Thymus (tissue), 11 donors: ENCODE measurements around the gene ABLIM2. TPM values are rescaled to one million over a fixed set of nuclear protein-coding genes. Genes with fewer than 3 reads are reported as not detected.

Experiments
- DNase-seq, 9 donors: peaks; one replicate each; pipeline ENCODE4 v3.0.0-alpha.2; 2013; ENCODE audit warnings: low spot score in 9 of 9, low read depth in 6 of 9, missing footprints in 1 of 9
- H3K27ac ChIP-seq, 2 donors: one replicate each; pipeline ENCODE4 v1.5.1; 2013; ENCODE audit warnings: control low read depth in 1 of 2, low read depth in 1 of 2, low read length in 1 of 2, mild to moderate bottlenecking in 1 of 2, moderate library complexity in 1 of 2
- H3K27me3 ChIP-seq, 2 donors: one replicate each; pipeline ENCODE4 v1.5.1; 2013; ENCODE audit warnings: low read length in 1 of 2; ENCODE audit not compliant: control insufficient read depth in 2 of 2, insufficient read depth in 1 of 2
- H3K36me3 ChIP-seq, 2 donors: one replicate each; pipeline ENCODE4 v1.5.1; 2013; ENCODE audit warnings: low read length in 1 of 2, mild to moderate bottlenecking in 1 of 2, moderate library complexity in 1 of 2; ENCODE audit not compliant: control insufficient read depth in 2 of 2, insufficient read depth in 2 of 2
- H3K4me1 ChIP-seq, 2 donors: one replicate each; pipeline ENCODE4 v1.5.1; 2013; ENCODE audit warnings: low read length in 2 of 2; ENCODE audit not compliant: control insufficient read depth in 2 of 2, insufficient read depth in 2 of 2
- H3K4me3 ChIP-seq, 2 donors: one replicate each; pipeline ENCODE4 v1.5.1; 2013; ENCODE audit warnings: low read length in 2 of 2, control low read depth in 1 of 2, mild to moderate bottlenecking in 1 of 2
- H3K9me3 ChIP-seq, 2 donors: one replicate each; pipeline ENCODE4 v1.5.1; 2013; ENCODE audit warnings: low read length in 1 of 2, mild to moderate bottlenecking in 1 of 2; ENCODE audit not compliant: control insufficient read depth in 2 of 2, insufficient read depth in 1 of 2
- WGBS: extraction: QIAGEN DNeasy Blood & Tissue Kit; methylation state at CpG from one replicate; pipeline ENCODE4 v1.1.7; 2013; 5-methylcytosine and 5-hydroxymethylcytosine counted together
- polyA plus RNA-seq: library from polyadenylated mRNA; stranded (reverse); fragments of 200-250 nt; gene quantifications from one replicate; pipeline ENCODE4 v1.2.3, GENCODE V29; 2013
- total RNA-seq: library from RNA; stranded (reverse); fragments of 120-200 nt; gene quantifications from one replicate; pipeline ENCODE4 v1.2.4, GENCODE V29; 2013
- donor health status: healthy.

ABLIM2 gene
- total and polyA plus RNA-seq, 2 donors = 1.0 to 7.4 TPM

DNA sequence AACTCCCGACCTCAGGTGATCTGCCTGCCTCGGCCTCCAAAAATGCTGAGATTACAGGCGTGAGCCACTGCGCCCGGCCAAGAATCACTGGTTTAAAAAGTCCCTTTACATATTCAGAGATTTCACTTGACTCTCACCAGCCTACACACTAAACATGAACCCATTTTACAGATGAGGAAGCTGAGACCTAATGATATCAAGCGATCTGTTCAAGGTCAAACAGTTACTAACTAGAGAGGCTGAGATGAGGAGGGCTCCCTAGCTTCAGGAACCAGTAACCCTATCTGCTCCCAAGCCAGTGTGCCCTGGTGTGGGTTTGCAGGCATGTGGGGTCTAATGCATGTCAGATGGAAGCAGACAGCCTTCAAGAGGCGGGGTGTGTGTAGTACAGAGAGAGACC, 159.3 kb downstream of the ABLIM2 start:
- H3K36me3 ChIP-seq = no peaks in the 10 kb centered on the region
- H3K27me3 ChIP-seq = no peaks in the 10 kb centered on the region
- no peak overlapping the region for H3K27ac ChIP-seq
- no peak overlapping the region for H3K4me3 ChIP-seq
- WGBS = 96% methylated on average over 7 of the region's 7 CpGs
- no peaks in the 10 kb centered on the region for H3K9me3 ChIP-seq
- no peaks in the 10 kb centered on the region for H3K4me1 ChIP-seq
- no peak for DNase-seq

- Histone ChIP-seq H3K27ac (no peak overlapping the region), H3K9me3 (no peaks in the 10 kb centered on the region), H3K27me3 (no peaks in the 10 kb centered on the region), H3K4me1 (no peaks in the 10 kb centered on the region), H3K4me3 (no peak overlapping the region), H3K36me3 (no peaks in the 10 kb centered on the region)
- DNase-seq = no peak
- 88% methylated on average over 8 of the region's 8 CpGs for WGBS
Observed at GRCh38 chr4:7998447-7998846, 160.2 kb downstream of the ABLIM2 start.

DNA sequence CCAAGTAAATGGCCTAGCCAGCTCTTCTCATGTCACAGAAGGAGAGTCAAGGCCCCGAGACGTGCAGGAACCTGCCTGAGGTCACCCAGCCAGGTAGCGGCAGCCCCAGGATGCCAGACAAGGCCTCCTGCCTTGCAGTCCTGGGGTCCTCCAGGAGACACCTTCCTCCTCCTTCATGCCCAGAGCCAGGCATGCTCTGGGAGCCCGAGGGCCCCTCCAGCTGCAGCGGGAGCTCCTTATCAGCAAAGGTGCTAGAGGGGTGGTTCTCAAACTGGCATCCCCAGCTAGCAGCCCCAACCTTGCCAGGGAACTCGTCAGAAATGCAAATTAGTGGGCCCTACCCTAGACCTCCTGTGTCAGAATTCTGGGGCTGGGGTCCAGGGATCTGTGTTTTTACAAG, 162.7 kb downstream of the ABLIM2 start:
- H3K27ac ChIP-seq = no peak overlapping the region
- no peaks in the 10 kb centered on the region for H3K4me1 ChIP-seq
- DNase-seq = no peak
- H3K27me3 ChIP-seq = no peaks in the 10 kb centered on the region
- no peak overlapping the region for H3K4me3 ChIP-seq
- no peaks in the 10 kb centered on the region for H3K36me3 ChIP-seq
- no peaks in the 10 kb centered on the region for H3K9me3 ChIP-seq
- WGBS = 87% methylated on average over 6 of the region's 6 CpGs

DNA sequence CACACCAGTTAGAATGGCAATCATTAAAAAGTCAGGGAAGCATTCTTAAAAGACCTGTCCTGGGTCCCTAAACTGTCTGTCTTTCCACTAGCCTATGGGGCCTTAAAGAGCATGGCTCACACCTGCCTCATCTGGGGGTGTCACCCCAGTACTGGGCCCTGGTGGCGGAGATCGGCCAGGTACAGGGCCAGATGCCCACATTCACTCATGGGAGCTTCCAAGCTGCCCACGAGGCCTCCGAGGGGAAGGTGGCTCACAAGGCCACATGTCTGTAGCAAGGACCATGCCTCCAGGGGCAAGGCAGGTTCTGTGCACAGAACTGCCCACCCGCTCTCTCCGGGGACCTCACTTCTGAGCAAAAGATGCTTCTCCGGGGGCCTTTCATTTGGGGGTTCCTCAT, 163.5 kb downstream of the ABLIM2 start:
- no peak overlapping the region for H3K4me3 ChIP-seq
- WGBS = 94% methylated on average over 7 of the region's 7 CpGs
- no peaks in the 10 kb centered on the region for H3K27me3 ChIP-seq
- no peak overlapping the region for H3K27ac ChIP-seq
- H3K9me3 ChIP-seq = no peaks in the 10 kb centered on the region
- DNase-seq = no peak
- no peaks in the 10 kb centered on the region for H3K4me1 ChIP-seq
- no peaks in the 10 kb centered on the region for H3K36me3 ChIP-seq

DNA sequence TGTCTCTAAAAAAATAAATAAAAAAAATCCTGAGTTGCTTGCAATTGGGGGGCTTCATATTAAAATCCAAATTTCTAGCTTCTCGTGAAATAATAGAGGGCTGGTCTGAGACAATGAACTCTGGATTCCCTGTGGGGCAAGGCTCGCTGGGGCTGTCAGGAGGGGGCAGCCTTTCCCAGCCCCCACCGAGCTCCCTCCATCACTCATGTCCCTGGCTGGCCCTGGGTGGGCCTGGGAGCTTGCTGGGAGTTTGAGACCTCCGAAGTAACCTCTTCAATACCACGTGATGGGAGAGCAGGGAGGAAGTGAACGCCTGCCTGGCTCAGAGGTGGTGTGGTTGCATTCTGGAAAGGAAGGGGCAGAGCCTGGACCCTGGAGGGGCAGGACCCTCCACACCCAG, 164.9 kb downstream of the ABLIM2 start:
- Histone ChIP-seq H3K27ac (no peak overlapping the region), H3K4me3 (no peak overlapping the region), H3K36me3 (no peaks in the 10 kb centered on the region), H3K9me3 (no peaks in the 10 kb centered on the region), H3K4me1 (no peaks in the 10 kb centered on the region), H3K27me3 (no peaks in the 10 kb centered on the region)
- no peak for DNase-seq
- 72% methylated on average over 6 of the region's 6 CpGs for WGBS

- no peak overlapping the region for H3K4me3 ChIP-seq
- no peaks in the 10 kb centered on the region for H3K36me3 ChIP-seq
- H3K27ac ChIP-seq = no peak overlapping the region
- no peaks in the 10 kb centered on the region for H3K27me3 ChIP-seq
- no peaks in the 10 kb centered on the region for H3K4me1 ChIP-seq
- no peak for DNase-seq
- WGBS = 84% methylated on average over 11 of the region's 11 CpGs
- H3K9me3 ChIP-seq = no peaks in the 10 kb centered on the region
Observed at GRCh38 chr4:7992846-7993245, 165.8 kb downstream of the ABLIM2 start.

GRCh38 chr4:7990807-7991459, 167.7 kb downstream of the ABLIM2 start:
- peaks cover 0 to 3% of the 10 kb centered on the region in 2 donors for H3K27me3 ChIP-seq
- H3K27ac ChIP-seq = no peak overlapping the region
- no peak for DNase-seq
- H3K9me3 ChIP-seq = no peaks in the 10 kb centered on the region
- H3K36me3 ChIP-seq = no peaks in the 10 kb centered on the region
- no peaks in the 10 kb centered on the region for H3K4me1 ChIP-seq
- no peak overlapping the region for H3K4me3 ChIP-seq
- 96% methylated on average over 10 of the region's 10 CpGs for WGBS

GRCh38 chr4:7989654-7990053, 169.0 kb downstream of the ABLIM2 start:
- Histone ChIP-seq H3K9me3 (no peaks in the 10 kb centered on the region), H3K4me1 (no peaks in the 10 kb centered on the region), H3K4me3 (no peak overlapping the region), H3K27ac (no peak overlapping the region), H3K27me3 (peaks cover 0 to 8% of the 10 kb centered on the region in 2 donors), H3K36me3 (no peaks in the 10 kb centered on the region)
- WGBS = 69% methylated on average over 2 of the region's 2 CpGs
- no peak for DNase-seq

GRCh38 chr4:7988437-7988836, 170.2 kb downstream of the ABLIM2 start:
- peaks cover 0 to 8% of the 10 kb centered on the region in 2 donors for H3K27me3 ChIP-seq
- DNase-seq = no peak
- 100% methylated on average over 1 of the region's 1 CpG for WGBS
- no peak overlapping the region for H3K27ac ChIP-seq
- H3K36me3 ChIP-seq = no peaks in the 10 kb centered on the region
- H3K4me3 ChIP-seq = no peak overlapping the region
- H3K4me1 ChIP-seq = no peaks in the 10 kb centered on the region
- H3K9me3 ChIP-seq = no peaks in the 10 kb centered on the region
